GM12878 (cell line): Measurements from ENCODE around the gene PROB1. TPM values are rescaled to one million over a fixed set of nuclear protein-coding genes. Genes with fewer than 3 reads are reported as not detected.
A peak's percentile ranks its signal among the peaks of the same experiment; 100 is the strongest.

ENCODE experiments used
- ATAC-seq: fragments of 200-7000 bp; cut with Tn5 transposase; 3 replicates; pipeline ENCODE4 v1.9.1; 2020; ENCODE audit warnings: mild to moderate bottlenecking, moderate library complexity
- BruUV-seq: library from RNA; stranded (reverse); fragments of 400-500 nt; replicated peaks from 2 replicates; lab custom pipeline; 2021; lab: Mats Ljungman, UMichigan
- CTCF ChIA-PET: fragments of 300-600 bp; sonication (Branson Sonifier 250); formaldehyde crosslinking; extraction: SDS; loops from one replicate; lab custom pipeline; 2021; ENCODE audit warnings: inconsistent platforms; lab: Yijun Ruan, JAX
- POLR2A ChIA-PET: fragments of 350-600 bp; formaldehyde crosslinking; extraction: SDS; loops from one replicate; lab custom pipeline; 2021; ENCODE audit warnings: inconsistent platforms; lab: Charles Lee
- RAD21 ChIA-PET: fragments of 300-600 bp; sonication (Branson Sonifier 250); formaldehyde crosslinking; loops from one replicate; lab custom pipeline; 2023; ENCODE audit warnings: antibody characterized with exemption; ENCODE audit not compliant: unreplicated experiment; lab: Charles Lee
- SMC1A ChIA-PET: fragments of 300-600 bp; sonication (Branson Sonifier 250); formaldehyde crosslinking; loops from one replicate; lab custom pipeline; 2023; ENCODE audit not compliant: unreplicated experiment, uncharacterized antibody; lab: Charles Lee
- DNase-seq: peaks from one replicate; pipeline ENCODE4 v3.0.0-alpha.2; 2011; ENCODE audit warnings: low read depth, low spot score
- FAIRE-seq: peaks from 3 replicates; lab custom pipeline; 2011; peaks lifted over from hg19 to GRCh38; lab: Jason Lieb, UNC
- H2AFZ ChIP-seq: 2 replicates; pipeline ENCODE4 v1.6.0; 2011; ENCODE audit warnings: low read depth, low read length, control low read depth; ENCODE audit not compliant: control insufficient read depth
- H3K27ac ChIP-seq: 2 replicates; pipeline ENCODE4 v1.5.1; 2011; ENCODE audit warnings: control low read depth; ENCODE audit not compliant: control insufficient read depth, insufficient read depth
- H3K27me3 ChIP-seq, 2 experiments: replicated peaks in 1 of 2; 2 replicates each; pipeline versions ENCODE4 v1.6.0 to v1.6.1; 2011; ENCODE audit warnings: low read length in 1 of 2; ENCODE audit not compliant: control insufficient read depth in 2 of 2, insufficient read depth in 2 of 2
- H3K36me3 ChIP-seq, 2 experiments: 2 replicates each; pipeline ENCODE4 v1.5.1; 2011; ENCODE audit warnings: low read length in 1 of 2; ENCODE audit not compliant: control insufficient read depth in 2 of 2, insufficient read depth in 2 of 2
- H3K4me1 ChIP-seq: 2 replicates; pipeline ENCODE4 v1.6.1; 2011; ENCODE audit warnings: mild to moderate bottlenecking, low read length, moderate library complexity, mixed read lengths; ENCODE audit not compliant: control insufficient read depth, insufficient read depth
- H3K4me2 ChIP-seq: 2 replicates; pipeline ENCODE4 v1.6.0; 2011; ENCODE audit warnings: control low read depth; ENCODE audit not compliant: control insufficient read depth, insufficient read depth
- H3K4me3 ChIP-seq: fragments of 200-600 bp; sonication (generic); 2 replicates; pipeline ENCODE4 v1.5.1; 2016
- H3K79me2 ChIP-seq: 2 replicates; pipeline ENCODE4 v1.6.0; 2011; ENCODE audit warnings: low read length; ENCODE audit not compliant: control insufficient read depth, insufficient read depth
- H3K9ac ChIP-seq: 2 replicates; pipeline ENCODE4 v1.8.0; 2011; ENCODE audit warnings: low read length, control low read depth, mixed read lengths; ENCODE audit not compliant: control insufficient read depth, insufficient read depth
- H3K9me3 ChIP-seq: replicated peaks from 3 replicates; pipeline ENCODE4 v1.5.1; 2011; ENCODE audit warnings: mild to moderate bottlenecking, low read length; ENCODE audit not compliant: control insufficient read depth, insufficient read depth
- H4K20me1 ChIP-seq: 2 replicates; pipeline ENCODE4 v1.6.0; 2011; ENCODE audit not compliant: control insufficient read depth, insufficient read depth
- PML ChIP-seq: IDR thresholded peaks from 2 replicates; pipeline ENCODE4 v1.6.1; 2012; ENCODE audit warnings: low read length, inconsistent platforms
- POLR2A ChIP-seq: IDR thresholded peaks from 2 replicates; pipeline ENCODE4 v1.6.1; 2011; ENCODE audit warnings: low read depth, mild to moderate bottlenecking, low read length
- POLR2AphosphoS5 ChIP-seq: IDR thresholded peaks from 2 replicates; pipeline ENCODE4 v1.6.1; 2011; ENCODE audit warnings: mild to moderate bottlenecking, low read length, inconsistent platforms
- WGBS: methylation state at CpG from one replicate; pipeline ENCODE4 v1.1.6; 2016; ENCODE audit warnings: low lambda C conversion rate; ENCODE audit not compliant: insufficient replicate concordance, insufficient coverage; ENCODE audit errors: missing lambda C conversion rate; 5-methylcytosine and 5-hydroxymethylcytosine counted together
- in situ Hi-C: fragments of 300-500 bp; cut with MboI; formaldehyde crosslinking; loops from 9 replicates; pipeline ENCODE4 v1.14.3; 2018; ENCODE audit warnings: mixed read lengths
- intact Hi-C: fragments of 100-400 bp; cut with micrococcal nuclease; formaldehyde crosslinking; loops from one replicate; pipeline ENCODE4 v1.14.2; 2022; ENCODE audit not compliant: unreplicated experiment
- polyA plus RNA-seq, 11 experiments: library from polyadenylated mRNA; depleted of rRNA in 4 of 11; unstranded in 6 of 11; stranded (reverse) in 5 of 11; fragments of >200 nt; fragmentation: Nextera tagmentation in 4 of 11; fragmentation: Illumina TruSeq in 1 of 11; extraction: Ambion mirVana in 4 of 11; extraction: Trizol in 1 of 11; gene quantifications; 1 replicate in 1 of 11; 2 replicates in 10 of 11; pipeline versions ENCODE4 v1.2.1 to v1.2.3, GENCODE V29; 2011 to 2016; ENCODE audit warnings: inconsistent platforms in 2 of 11, missing spikeins in 2 of 11, low read depth in 1 of 11
- total RNA-seq, 4 experiments: library from RNA; depleted of rRNA in 3 of 4; stranded (reverse); fragments of >200 nt in 3 of 4; fragmentation: Illumina TruSeq in 1 of 4; extraction: Trizol in 1 of 4; gene quantifications; 2 replicates each; pipeline versions ENCODE4 v1.2.1 to v1.2.3, GENCODE V29; 2013 to 2021
- TF ChIP-seq, protein P1 (sequence below): fragments of 450-650 bp; conservative IDR thresholded peaks from 2 replicates; pipeline ENCODE4 v1.6.1; 2017; ENCODE audit warnings: mild to moderate bottlenecking, moderate library complexity

The PROB1 gene
- total and polyA plus RNA-seq, 10 of the 15 experiments (the other 5 are each of a cell fraction or from before 2014, with no cell fraction given), result 0.14 to 8.1 (median 2.9) TPM

GRCh38 chr5:139378941-139379361 is 16.0 kb downstream of the PROB1 start:
- Histone ChIP-seq H3K79me2 (no peaks in the 10 kb centered on the region), H3K36me3 (no peaks in the 10 kb centered on the region), H3K9ac (no peak overlapping the region), H3K9me3 (no peaks in the 10 kb centered on the region), H2AFZ (no peak overlapping the region), H3K4me1 (no peaks in the 10 kb centered on the region), H3K4me2 (no peak overlapping the region), H3K4me3 (no peak overlapping the region), H3K27me3 (no peaks in the 10 kb centered on the region), H4K20me1 (no peaks in the 10 kb centered on the region), H3K27ac (no peak overlapping the region)
- no peak for FAIRE-seq
- ChIA-PET CTCF (interaction anchor here (0.9 kb wide), 1 partner anchor 8 kb away, joined by 3 read pairs; no protein-coding TSS in a partner anchor), SMC1A (no interaction called here), RAD21 (no interaction called here), POLR2A (interaction anchor here (0.5 to 1.0 kb wide), 2 partner anchors 54 to 128 kb away, joined by 3 to 4 read pairs; no protein-coding TSS in a partner anchor)
- ATAC-seq, result no peak
- intact Hi-C loops, result no loop called here
- TF ChIP-seq, protein P1, sequence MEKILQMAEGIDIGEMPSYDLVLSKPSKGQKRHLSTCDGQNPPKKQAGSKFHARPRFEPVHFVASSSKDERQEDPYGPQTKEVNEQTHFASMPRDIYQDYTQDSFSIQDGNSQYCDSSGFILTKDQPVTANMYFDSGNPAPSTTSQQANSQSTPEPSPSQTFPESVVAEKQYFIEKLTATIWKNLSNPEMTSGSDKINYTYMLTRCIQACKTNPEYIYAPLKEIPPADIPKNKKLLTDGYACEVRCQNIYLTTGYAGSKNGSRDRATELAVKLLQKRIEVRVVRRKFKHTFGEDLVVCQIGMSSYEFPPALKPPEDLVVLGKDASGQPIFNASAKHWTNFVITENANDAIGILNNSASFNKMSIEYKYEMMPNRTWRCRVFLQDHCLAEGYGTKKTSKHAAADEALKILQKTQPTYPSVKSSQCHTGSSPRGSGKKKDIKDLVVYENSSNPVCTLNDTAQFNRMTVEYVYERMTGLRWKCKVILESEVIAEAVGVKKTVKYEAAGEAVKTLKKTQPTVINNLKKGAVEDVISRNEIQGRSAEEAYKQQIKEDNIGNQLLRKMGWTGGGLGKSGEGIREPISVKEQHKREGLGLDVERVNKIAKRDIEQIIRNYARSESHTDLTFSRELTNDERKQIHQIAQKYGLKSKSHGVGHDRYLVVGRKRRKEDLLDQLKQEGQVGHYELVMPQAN, result no peak
- no peak for TF ChIP-seq POLR2AphosphoS5
- peak; percentile 27; the same call in 1 of the 2 replicates for TF ChIP-seq POLR2A
- no peak for TF ChIP-seq PML
- in situ Hi-C loops, result no loop called here
- DNase-seq, result no peak
- 94% methylated on average over 13 of the region's 13 CpGs for WGBS
- no TSS peak for BruUV-seq
